ENCODE data around the gene CADM2.

CADM2 gene

DNA sequence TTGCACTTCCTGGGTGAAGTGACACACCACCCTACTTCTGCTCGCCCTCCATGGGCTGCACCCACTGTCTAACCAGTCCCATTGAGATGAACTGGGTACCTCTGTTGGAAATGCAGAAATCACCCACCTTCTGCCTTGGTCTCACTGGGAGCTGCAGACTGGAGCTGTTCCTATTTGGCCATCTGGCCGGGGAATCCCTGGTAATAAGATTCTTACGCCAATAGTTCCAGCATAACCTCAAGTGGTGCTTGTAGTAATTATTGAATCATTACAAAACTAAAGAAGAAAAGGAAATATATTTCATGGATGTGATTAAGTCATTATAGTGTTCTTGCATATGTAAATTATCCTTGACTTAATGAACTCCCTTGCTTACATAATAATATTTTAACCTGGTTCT lies 841.9 kb downstream of the CADM2 start:
- DNase-seq (ENCODE audit: low read depth), result no peak

DNA sequence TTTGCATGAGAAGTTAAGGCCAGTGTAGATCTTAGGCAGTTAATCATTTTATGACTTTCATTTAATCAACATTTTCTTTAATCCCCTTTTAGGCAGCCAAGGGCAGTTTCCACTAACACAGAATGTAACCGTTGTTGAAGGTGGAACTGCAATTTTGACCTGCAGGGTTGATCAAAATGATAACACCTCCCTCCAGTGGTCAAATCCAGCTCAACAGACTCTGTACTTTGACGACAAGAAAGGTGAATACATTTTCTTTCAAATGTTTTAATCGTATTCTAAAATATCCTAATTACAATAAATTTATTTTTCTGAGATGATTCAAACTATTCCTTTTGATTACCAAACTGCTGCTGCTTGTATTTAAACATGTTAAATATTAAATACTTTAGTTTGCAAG lies 843.2 kb downstream of the CADM2 start:
- DNase-seq (ENCODE audit: low read depth), result no peak

DNA sequence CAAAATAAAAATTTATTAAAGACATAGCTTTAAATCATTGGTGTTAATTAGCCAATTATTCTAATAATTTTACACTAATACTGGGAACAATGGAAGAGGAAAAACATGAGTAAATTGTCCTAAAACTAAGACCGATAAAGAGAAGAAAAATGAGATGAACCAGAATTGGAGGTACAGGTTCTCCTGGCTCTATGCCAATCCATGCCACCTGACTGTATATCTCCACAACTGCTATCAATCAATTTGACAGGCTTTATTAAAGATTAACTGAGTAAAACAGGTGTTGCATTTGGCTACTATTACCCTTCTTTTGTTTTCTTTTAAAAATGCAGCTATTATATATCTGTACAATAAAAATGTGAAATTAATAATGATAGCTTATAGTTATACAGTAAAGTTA lies 850.0 kb downstream of the CADM2 start:
- no peak for DNase-seq (ENCODE audit: low read depth)

DNA sequence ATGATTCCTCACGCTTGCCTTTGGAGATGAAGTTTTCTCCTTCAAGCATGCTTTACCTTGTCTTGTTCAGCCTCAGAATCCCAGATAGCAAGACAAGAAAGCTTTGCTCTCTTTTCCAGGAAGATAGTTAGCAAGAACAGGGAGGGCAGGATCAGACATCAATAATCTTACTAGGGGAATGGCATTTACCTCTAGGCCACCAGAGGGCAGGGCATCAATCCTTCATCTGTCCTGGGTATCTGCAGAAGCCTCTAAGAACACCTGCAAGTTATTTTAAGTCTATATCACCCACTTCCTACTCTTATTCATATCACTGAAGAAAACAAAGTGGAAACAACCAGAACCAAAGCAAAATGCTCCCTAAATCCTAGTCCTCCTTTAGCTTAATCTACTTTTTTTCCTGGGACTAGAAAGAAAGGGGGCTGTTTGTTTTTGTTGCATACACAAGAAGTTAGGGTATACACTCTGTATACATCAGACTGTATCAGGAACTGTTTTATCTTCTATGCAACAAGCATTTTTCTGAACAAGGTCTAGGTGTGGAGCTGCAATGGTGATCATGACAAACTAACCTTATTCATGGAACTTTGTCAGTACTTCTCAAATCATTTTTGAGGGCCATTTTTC lies 862.5 kb downstream of the CADM2 start:
- DNase-seq (ENCODE audit: low read depth), result no peak

DNA sequence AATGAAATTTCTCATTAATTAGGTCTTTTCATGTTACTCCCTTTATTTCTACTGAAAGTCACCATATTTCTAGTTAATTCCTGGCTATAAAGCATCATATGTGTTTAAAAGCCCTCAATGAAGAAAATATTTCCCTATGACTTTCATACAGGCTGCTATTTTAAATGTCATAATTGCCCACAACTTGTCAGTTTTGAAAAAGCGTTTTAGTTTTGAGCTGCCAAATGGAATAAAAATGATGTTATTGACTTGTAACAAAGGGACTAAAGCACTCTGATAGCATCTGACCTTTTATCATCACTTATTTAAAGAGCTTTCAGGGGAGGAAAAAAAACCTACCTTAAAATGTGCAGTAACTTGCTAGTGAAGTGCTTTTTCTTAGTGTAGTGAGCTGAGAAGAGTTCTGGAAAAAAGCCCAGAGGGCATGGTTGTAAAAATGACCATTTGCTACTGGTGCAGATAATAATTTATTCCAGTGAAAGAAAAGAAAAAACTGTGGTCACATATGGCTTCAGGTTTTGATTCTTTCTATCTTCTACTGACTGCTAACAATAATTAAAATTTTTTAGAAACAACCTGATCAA lies 877.2 kb downstream of the CADM2 start:
- no peak for DNase-seq (ENCODE audit: low read depth)

DNA sequence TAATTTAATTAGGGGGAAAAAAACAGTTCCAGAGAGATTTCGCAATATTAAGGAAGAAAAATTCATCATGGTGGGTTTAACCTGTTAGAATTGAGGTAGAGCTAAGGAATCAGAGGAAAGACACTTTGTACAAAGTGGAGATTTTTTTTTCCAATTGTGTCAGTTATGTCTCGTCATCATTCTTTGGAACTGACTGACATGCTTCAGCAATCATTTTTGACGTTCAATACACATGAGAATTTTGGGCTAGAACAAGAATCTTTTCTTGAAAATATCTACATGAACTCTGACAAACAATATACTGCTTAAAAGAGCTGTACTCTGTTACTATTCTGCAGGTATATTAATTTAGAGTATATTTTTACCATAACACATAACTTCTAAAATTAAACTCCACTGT lies 878.6 kb downstream of the CADM2 start:
- DNase-seq (ENCODE audit: low read depth), result no peak

DNA sequence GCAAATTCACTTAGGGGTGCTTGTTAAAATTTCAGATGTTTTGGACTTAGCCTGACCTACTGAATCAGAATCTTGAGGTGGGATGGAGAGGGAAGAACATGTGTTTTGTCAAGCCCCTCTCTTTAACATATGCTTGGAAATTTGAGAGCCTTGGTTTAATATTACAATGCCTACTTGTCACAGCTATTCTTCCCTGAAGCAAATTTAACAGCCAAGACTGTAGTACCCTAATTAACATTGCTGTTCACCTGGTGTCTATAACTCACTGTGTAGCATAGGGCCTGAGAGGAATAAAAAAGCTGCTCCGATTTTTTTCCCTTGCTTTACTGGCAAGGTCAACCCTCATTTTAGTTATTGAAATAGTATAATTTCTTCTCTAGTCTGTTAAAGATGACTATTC lies 880.1 kb downstream of the CADM2 start:
- DNase-seq (ENCODE audit: low read depth), result no peak

DNA sequence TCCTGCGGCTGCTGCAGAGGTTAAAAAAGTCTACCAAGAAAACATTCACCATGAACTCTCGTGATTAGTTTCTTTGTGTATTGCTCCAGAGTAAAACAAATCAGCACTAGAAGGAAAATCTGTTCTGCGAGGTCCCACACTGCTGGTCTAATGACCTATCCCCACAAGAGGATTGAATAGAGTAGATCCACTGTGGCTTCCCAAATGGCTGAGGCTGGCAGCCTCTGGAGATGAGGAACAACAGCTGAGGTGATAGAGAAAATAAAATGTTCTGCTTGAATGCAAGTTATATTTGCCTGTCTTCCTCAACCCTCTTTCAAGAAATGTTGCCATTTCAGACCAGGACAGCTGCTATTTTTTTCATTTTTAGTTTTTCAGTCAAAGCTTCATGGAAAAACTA lies 883.3 kb downstream of the CADM2 start:
- DNase-seq (ENCODE audit: low read depth), result no peak

DNA sequence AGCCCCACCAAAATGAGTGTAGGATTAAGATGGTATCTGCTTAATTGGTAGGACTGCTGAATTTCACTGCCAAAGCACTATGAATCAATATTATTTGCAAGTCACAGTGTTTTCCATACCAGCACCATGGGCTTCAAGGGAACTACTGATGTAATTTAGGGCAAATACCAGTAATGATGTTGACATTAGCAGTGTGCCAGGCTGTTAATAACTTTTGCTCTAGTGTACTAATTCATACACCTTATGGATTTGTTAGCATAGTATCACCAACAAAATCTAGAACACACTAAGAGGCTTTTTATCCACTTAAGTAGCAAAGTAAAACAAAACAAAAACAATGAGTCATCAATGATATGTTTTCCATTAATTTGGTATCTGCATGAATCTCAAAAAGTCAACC lies 888.2 kb downstream of the CADM2 start:
- no peak for DNase-seq (ENCODE audit: low read depth)

DNA sequence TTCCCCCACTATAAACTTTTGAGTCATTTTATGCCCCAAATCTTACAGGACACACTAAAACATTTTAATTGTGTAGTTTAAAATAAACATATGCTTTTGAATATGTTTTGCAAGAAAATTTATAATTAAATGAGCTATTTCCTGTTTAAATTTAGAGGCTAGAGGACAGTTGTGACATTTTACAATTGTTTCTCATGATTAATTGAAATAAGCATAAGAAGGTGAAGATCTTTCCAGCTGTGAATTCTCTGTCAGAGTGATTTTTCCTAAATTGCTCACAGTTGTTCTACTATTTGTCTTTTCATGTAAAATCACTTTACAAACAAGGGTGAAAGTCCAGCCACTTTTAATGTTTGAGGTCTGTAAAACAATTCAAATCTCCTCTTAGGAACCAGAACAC lies 892.3 kb downstream of the CADM2 start:
- DNase-seq (ENCODE audit: low read depth), result no peak

DNA sequence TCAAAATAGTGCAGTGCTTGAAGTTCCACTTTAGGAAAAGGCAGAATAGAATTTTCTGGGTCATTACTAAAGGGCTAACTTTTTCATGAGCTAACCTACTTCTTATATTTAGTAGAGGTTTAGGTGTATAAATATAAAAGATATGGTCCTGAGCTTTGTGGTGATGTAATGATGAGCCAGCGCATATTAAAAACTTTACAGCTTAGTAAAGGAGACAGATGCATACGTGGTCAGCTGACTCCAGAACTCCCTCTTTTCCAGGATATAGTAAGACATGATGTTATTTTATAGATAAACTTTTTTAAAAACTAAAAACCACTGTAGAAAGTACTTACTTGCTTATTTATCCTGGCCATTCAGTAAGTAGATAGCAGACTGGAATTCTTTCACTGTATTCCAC lies 895.0 kb downstream of the CADM2 start:
- DNase-seq (ENCODE audit: low read depth), result no peak

DNA sequence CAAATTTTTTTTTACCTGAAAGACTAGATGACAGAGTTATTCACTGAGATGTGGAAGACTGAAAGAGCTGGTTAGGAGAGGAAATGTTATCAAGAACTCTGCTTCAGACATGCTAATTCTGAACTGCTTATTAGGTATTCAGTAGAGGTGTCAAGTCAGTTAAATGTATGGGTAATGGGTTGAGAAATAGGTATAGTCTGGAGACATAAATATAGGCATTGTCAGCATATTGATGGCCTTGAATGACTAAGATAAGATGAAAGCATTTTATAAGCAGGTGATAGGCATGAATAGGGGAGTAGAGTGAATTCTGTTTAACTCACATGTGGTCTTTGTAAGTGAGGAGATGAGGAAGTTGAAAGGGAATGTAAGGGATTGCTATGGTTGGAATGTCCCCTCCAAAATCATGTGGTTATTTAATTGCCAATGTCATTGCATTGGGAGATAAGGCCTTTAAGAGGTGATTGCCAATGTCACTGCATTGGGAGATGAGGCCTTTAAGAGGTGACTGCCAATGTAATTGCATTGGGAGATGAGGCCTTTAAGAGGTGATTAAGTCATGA lies 904.2 kb downstream of the CADM2 start:
- DNase-seq (ENCODE audit: low read depth), result no peak

DNA sequence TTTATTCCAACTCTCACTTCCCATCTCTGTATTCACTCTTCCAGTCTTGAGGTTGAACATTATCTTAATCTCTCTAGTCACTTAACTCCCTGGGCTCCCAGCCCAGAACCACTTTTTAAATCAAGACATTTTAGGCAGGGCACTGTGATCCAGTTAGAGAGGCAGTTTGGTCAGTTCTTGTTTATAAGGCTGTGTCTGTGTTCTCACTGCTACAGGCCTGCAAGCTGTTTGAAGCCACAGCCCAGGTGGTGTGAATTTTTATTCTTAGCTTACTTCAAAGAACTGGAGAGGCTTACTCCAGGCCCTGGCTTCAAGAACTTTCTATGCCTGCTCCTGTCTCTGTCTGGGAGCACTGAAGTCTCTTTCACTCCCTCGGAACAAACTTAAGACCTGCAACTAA lies 906.1 kb downstream of the CADM2 start:
- DNase-seq (ENCODE audit: low read depth), result no peak

DNA sequence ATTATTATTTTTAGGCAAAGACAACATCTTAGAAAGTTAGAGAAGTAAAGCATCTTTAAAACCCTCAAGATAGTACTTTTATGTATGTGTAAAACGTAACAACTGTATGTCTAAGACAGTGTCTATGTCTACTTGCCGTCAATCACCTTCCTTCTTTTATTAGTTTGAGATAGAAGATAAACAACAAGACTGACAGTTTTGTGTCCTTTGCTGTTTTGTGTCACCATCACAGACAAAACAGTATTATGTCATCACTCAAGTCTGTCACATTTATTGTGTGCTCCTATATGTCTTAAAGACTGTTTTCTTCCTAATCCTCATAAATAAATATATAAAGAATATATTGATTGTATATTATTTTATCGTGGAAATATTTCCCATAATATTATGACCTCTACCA lies 908.3 kb downstream of the CADM2 start:
- DNase-seq (ENCODE audit: low read depth), result no peak

DNA sequence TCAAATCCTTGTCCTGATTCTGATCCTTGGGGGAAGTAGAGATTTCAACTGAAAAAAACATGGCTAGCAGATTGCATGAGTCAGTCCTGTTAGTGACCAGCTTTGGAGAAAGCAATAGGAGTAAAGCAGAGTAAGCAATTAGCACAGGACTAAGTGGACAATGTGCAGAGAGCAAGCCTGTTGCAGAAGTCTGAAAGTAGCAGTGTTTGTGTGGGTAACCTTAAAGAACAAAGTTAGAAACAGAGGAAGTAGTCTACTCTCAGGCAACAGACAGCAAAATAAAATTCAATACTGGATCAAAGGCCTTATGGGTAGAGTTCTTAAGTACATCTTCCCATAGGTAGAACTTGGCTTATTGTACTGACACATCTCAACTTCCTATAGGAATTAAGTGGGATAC lies 916.8 kb downstream of the CADM2 start:
- no peak for DNase-seq (ENCODE audit: low read depth)

DNA sequence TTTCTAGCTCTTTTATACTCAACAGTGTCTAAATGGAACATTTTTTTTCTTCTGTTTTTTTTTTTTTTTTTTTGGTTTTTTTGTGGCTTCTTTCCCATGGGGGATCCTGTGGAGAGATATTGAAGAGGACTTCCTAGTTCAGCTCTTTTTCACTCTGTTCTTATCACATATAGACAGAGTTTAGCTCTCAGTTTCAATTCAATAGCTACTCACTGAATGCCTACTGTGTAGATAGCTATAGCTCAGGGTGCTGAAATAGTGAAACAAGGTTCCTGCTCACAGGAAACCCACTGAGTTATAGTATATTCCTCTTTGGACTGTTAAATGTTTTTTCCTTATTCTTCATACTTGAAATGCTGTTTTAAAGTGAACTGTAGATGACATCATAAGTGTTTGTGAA lies 918.8 kb downstream of the CADM2 start:
- no peak for DNase-seq (ENCODE audit: low read depth)

DNA sequence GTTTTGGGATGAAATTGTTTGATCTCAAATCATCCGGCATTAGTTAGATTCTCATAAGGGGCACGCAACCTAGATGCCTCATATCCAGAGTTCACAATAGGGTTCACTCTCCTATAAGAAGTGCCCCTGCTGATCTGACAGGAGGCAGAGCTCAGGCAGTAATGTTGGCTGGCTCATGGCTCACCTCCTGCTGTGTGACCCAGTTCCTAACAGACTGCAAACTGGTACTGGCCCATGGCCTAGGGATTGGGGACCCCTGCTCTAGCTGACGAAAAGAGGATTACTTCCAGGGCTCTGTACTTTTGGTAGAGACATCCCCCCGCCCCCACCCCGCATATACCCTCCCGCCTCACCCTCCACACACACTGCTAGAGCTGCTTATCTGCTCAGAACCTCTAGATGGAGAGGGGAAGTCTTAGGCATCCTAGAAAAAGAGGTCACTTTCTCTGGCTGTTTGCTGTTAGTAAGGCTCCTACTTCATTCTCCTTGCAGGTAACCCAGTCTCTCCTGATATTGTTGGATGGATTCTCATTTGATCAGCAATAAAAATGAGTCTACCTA lies 923.1 kb downstream of the CADM2 start:
- no peak for DNase-seq (ENCODE audit: low read depth)

DNA sequence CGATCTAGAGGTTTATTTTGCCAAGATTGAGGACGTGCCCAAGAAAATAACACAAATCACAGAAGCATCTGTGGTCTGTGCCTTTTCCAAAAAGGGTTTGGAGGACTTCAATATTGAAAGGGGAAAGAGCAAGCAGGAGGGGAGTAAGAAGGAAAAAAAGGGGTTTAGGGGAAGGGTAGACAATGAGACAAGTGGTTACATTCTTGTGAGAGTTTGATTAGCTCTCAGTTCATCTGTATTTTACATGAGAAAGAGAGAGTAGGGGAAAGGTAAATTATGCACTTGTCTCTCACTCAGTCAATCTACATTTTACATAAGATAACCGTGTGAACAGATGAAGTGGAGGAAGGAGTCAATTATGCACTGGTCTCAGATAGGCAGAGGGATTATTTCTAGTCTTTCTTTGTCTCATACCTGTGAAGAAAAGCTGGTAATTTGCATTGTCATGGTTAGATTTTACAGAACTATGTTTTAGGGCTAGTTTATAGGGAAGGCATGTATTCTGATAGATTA lies 931.3 kb downstream of the CADM2 start:
- no peak for DNase-seq (ENCODE audit: low read depth)

DNA sequence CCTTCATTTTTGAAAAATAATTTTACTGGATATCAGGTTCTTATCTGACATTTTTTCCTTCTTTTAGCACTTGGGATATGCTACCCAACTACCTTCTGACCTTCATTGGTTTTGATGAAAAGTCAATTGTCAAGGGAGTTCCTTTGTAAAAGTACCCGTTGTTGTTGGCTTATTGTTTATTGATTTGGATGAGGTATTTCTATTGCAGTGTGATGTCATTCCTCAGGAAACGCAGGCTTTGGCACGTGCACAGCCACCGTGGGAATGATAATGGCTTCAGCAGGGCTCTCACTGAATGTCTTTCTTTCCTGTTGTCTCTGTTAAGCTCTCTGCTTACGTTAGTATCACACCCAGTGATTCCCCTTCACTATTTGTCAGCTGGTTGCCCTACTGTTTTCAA lies 944.6 kb downstream of the CADM2 start:
- DNase-seq (ENCODE audit: low read depth), result no peak

DNA sequence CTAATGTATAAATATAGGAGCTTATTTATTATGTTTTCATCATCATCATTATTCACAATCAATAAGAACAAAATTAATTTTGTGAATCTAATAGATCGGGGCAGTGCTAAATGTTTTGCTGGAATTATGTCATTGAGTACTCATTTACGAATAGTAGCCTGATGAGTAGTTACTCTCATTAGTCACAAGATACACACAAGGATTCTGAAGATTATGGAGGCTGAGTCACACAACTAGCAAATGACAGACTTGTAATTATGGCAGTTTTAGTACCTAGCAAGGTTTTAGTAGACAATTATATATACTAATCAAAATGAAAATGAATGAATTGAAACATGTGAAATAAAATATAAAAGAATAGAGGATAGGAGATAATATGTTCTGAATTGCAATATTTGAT lies 954.2 kb downstream of the CADM2 start:
- DNase-seq (ENCODE audit: low read depth), result no peak

DNA sequence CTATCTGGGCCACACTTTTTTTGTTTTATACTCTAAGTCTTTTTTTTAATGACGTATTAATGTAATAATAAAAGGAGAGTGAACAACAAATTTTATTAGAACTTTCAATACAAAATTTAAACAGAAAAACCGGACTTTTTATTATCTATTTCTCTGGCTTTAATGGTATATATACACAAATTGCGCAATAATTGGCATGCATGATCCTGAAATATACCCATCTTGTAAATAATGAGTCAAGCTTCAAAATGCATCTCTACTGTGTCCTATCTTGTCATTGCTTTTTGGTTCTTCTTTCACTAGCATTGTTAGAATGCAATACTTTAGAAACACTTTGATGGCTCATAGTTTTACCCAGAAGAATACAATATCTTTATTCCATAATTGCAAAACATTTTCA lies 963.6 kb downstream of the CADM2 start:
- DNase-seq (ENCODE audit: low read depth), result no peak

DNA sequence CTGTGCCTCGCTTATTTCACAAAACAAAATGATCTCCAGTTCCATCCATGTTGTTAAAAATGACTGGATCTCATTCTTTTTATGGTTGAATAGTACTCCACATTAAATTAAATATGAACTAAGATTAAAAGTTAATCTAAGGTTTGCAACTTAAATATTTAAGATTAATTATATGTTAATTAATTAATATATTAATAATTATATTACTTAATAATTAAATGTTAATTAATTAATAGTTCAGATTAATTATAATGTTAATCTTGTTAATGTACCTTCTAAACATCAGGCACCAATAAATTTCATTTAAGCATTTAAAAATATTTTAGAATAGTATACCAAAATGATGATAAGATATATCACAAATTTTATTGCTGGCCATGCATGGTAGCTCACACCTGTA lies 971.9 kb downstream of the CADM2 start:
- DNase-seq (ENCODE audit: low read depth), result no peak

DNA sequence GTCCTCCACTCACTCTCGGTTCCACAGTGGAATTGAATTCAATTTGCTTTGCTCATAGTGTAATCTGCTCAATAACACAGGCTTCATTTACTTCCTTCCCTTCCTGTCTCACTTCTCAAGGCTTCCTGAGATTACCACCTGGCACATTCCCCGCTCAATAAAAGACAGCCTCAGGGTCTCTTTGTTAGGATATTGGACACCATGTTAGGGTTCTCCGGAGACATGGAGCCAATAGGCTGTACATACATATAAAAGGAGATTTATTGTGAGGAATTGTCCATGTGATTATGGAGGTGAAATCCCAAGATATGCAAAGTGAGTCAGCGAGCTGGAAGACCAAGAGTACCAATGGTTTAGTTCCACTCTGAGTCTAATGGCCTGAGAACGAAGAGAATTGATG lies 974.5 kb downstream of the CADM2 start:
- no peak for DNase-seq (ENCODE audit: low read depth)

DNA sequence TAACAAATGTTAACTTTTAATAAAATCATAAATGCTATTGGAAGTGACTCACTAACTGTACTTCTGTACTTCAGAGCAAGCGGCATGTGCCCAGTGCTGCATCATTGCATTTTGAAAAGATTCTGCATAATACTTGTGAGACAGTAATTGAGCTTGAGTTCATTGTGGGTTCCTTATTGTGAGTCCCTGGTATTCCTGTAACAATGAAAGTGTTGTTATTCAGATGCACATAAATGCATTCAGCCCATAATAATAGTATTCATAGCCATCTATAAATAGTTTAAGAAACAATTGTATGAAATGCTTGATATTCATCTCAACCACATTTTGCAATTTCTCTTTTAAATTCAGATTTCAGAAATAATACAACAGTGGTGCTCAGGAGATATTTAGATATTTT lies 976.4 kb downstream of the CADM2 start:
- no peak for DNase-seq (ENCODE audit: low read depth)

All from T follicular helper cell (primary cell).